T-cell (primary cell): ENCODE results near the gene FBXL15. TPM values are rescaled to one million over a fixed set of nuclear protein-coding genes. Genes with fewer than 3 reads are reported as not detected.

Source experiments
- ATAC-seq, 4 experiments: fragments of 200-7000 bp in 3 of 4; fragments of 150-1000 bp in 1 of 4; cut with Tn5 transposase; replicated peaks in 1 of 4; 1 replicate in 3 of 4; 2 replicates in 1 of 4; pipeline ENCODE4 v1.10.0; 2021; ENCODE audit warnings: moderate library complexity in 3 of 4, mild to moderate bottlenecking in 2 of 4, moderate number of reproducible peaks in 1 of 4
- CTCF ChIA-PET, 2 donors: fragments of 300-600 bp; sonication (Branson Sonifier 250); formaldehyde crosslinking; loops; one replicate each; lab custom pipeline; 2022; ENCODE audit warnings: antibody characterized with exemption in 2 of 2; lab: Charles Lee
- POLR2A ChIA-PET, 2 donors: fragments of 300-600 bp; sonication (Branson Sonifier 250); formaldehyde crosslinking; loops; one replicate each; lab custom pipeline; 2022; ENCODE audit warnings: antibody characterized with exemption in 2 of 2; lab: Charles Lee
- DNase-seq, 35 experiments: peaks; one replicate each; pipeline versions ENCODE4 v3.0.0 to v3.0.0-alpha.2; 2013 to 2023
- H3K27ac ChIP-seq: one replicate; pipeline ENCODE4 v1.5.1; 2013; ENCODE audit warnings: low read length
- H3K27me3 ChIP-seq, 2 experiments: replicated peaks in 1 of 2; 1 replicate in 1 of 2; 2 replicates in 1 of 2; pipeline versions ENCODE4 v1.6.1 to v1.7.0; 2013; ENCODE audit warnings: low read length in 1 of 2, mixed read lengths in 1 of 2; ENCODE audit not compliant: control insufficient read depth in 2 of 2, insufficient read depth in 2 of 2; ENCODE audit errors: extremely low read depth in 1 of 2
- H3K36me3 ChIP-seq, 2 donors: 1 replicate in 1 of 2; 2 replicates in 1 of 2; pipeline versions ENCODE4 v1.6.1 to v1.7.0; 2013; ENCODE audit warnings: low read length in 1 of 2; ENCODE audit not compliant: control insufficient read depth in 2 of 2, insufficient read depth in 1 of 2; ENCODE audit errors: extremely low read depth in 1 of 2
- H3K4me1 ChIP-seq, 2 experiments: 1 replicate in 1 of 2; 2 replicates in 1 of 2; pipeline versions ENCODE4 v1.6.1 to v1.7.0; 2013; ENCODE audit warnings: low read length in 2 of 2, mixed read lengths in 1 of 2; ENCODE audit not compliant: insufficient read depth in 2 of 2, control insufficient read depth in 1 of 2; ENCODE audit errors: extremely low read depth in 1 of 2
- H3K4me3 ChIP-seq, 2 donors: 1 replicate in 1 of 2; 2 replicates in 1 of 2; pipeline versions ENCODE4 v1.5.1 to v1.7.0; 2013; ENCODE audit warnings: mild to moderate bottlenecking in 2 of 2, low read length in 1 of 2, moderate library complexity in 1 of 2; ENCODE audit not compliant: control insufficient read depth in 1 of 2; ENCODE audit errors: extremely low read depth in 1 of 2
- H3K9me3 ChIP-seq: 2 replicates; pipeline ENCODE4 v1.7.0; 2013
- H3K27ac Mint-ChIP-seq, 2 donors: one replicate each; pipeline ENCODE4 v1.8.0; 2020 to 2021; ENCODE audit warnings: mild to moderate bottlenecking in 2 of 2, mixed read lengths in 2 of 2
- H3K27me3 Mint-ChIP-seq, 2 donors: one replicate each; pipeline ENCODE4 v1.8.0; 2021 to 2022; ENCODE audit warnings: mixed read lengths in 2 of 2
- H3K36me3 Mint-ChIP-seq: one replicate; pipeline ENCODE4 v1.8.0; 2021; ENCODE audit warnings: mixed read lengths
- H3K4me1 Mint-ChIP-seq, 3 donors: one replicate each; pipeline ENCODE4 v1.8.0; 2020 to 2022; ENCODE audit warnings: mixed read lengths in 3 of 3, mild to moderate bottlenecking in 1 of 3
- H3K4me3 Mint-ChIP-seq, 3 donors: one replicate each; pipeline ENCODE4 v1.8.0; 2020 to 2022; ENCODE audit warnings: mild to moderate bottlenecking in 3 of 3, mixed read lengths in 3 of 3, moderate library complexity in 3 of 3
- H3K9me3 Mint-ChIP-seq, 3 donors: one replicate each; pipeline ENCODE4 v1.8.0; 2020 to 2022; ENCODE audit warnings: mixed read lengths in 3 of 3
- WGBS: methylation state at CpG from one replicate; pipeline ENCODE4 v1.1.5; 2013; ENCODE audit warnings: missing lambda C conversion rate; ENCODE audit not compliant: insufficient coverage; 5-methylcytosine and 5-hydroxymethylcytosine counted together
- total RNA-seq, 35 experiments: library from RNA in 6 of 35; stranded (reverse) in 6 of 35; fragments of 120-200 nt in 1 of 35; gene quantifications; one replicate each; pipeline versions ENCODE4 v1.2.1 to v1.2.4 and lab custom pipeline; 2013 to 2026

The FBXL15 gene
- total RNA-seq, 5 donors from 2014 or later (not counting 1 experiment from before 2014, with no cell fraction given): 13.3 to 30.4 (median 23.7) TPM

DNA sequence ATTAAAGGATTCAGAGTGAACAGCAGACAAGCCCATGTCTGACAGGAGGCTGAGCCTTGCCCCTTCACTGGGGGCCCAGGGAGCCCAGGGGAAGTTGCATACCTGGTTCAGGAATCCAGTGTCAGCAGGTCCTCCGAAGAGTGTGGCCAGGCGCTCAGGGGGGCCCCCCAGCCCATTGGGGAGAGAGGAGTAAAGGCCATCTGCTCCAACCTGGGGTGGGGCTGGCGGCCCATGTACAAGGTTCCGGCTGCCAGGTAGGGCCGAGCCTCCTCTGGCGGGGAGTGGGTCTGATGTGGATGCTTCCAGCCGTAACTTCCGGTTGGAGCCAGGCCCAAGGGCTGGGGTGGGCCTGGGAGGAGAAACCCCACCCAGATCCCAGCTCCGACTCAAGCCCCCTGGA lies 4.4 kb upstream of the FBXL15 start:
- Histone ChIP-seq H3K27me3 (peaks cover 5 to 71% of the 10 kb centered on the region in 2 experiments), H3K36me3 (no peaks in the 10 kb centered on the region), H3K4me1 (peaks cover 20 to 33% of the 10 kb centered on the region in 2 experiments), H3K9me3 (no peaks in the 10 kb centered on the region), H3K27ac (no peak overlapping the region), H3K4me3 (no peak overlapping the region)
- peaks cover 24 to 41% (median 31%) of the 10 kb centered on the region in 3 donors for H3K4me1 Mint-ChIP-seq
- ChIA-PET POLR2A (no interaction called here), CTCF (no interaction called here)
- WGBS: 87% methylated on average over 4 of the region's 9 CpGs
- ATAC-seq (no peak), DNase-seq (no peak)
- no peak overlapping the region for H3K4me3 Mint-ChIP-seq
- no peak overlapping the region for H3K27ac Mint-ChIP-seq
- no peaks in the 10 kb centered on the region for H3K36me3 Mint-ChIP-seq
- no peaks in the 10 kb centered on the region for H3K9me3 Mint-ChIP-seq
- H3K27me3 Mint-ChIP-seq: peaks cover 22 to 48% of the 10 kb centered on the region in 2 donors

DNA sequence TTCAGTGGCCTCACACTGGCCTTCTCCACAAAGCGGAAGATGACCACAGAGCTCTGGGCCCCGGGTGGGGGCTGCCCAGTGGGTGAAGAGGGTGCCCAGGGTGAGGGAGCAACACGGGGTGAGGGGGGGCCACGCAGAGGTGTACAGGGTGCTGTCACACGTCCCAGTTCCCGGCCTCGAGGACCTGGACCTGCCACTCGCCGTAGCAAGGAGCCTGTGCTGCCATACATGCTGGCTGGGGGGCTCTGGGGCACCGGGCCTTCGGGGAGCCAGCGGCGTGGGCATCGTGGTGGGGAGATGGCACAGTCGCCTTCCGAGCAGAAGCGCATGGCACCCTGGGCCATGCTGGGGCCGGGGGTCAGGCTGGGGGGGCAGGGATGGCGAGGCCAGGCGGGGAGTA lies 3.9 kb upstream of the FBXL15 start:
- Mint-ChIP-seq H3K4me3 (no peak overlapping the region), H3K4me1 (peaks cover 20 to 37% (median 29%) of the 10 kb centered on the region in 3 donors), H3K36me3 (no peaks in the 10 kb centered on the region), H3K27me3 (peaks cover 22 to 44% of the 10 kb centered on the region in 2 donors), H3K27ac (no peak overlapping the region), H3K9me3 (no peaks in the 10 kb centered on the region)
- WGBS: 84% methylated on average over 17 of the region's 20 CpGs
- no peak for DNase-seq
- no peaks in the 10 kb centered on the region for H3K9me3 ChIP-seq
- ATAC-seq: no peak
- no peak overlapping the region for H3K4me3 ChIP-seq
- no peaks in the 10 kb centered on the region for H3K36me3 ChIP-seq
- CTCF ChIA-PET: no interaction called here
- peaks cover 20 to 32% of the 10 kb centered on the region in 2 experiments for H3K4me1 ChIP-seq
- no peak overlapping the region for H3K27ac ChIP-seq
- POLR2A ChIA-PET: no interaction called here
- H3K27me3 ChIP-seq: peaks cover 5 to 67% of the 10 kb centered on the region in 2 experiments

DNA sequence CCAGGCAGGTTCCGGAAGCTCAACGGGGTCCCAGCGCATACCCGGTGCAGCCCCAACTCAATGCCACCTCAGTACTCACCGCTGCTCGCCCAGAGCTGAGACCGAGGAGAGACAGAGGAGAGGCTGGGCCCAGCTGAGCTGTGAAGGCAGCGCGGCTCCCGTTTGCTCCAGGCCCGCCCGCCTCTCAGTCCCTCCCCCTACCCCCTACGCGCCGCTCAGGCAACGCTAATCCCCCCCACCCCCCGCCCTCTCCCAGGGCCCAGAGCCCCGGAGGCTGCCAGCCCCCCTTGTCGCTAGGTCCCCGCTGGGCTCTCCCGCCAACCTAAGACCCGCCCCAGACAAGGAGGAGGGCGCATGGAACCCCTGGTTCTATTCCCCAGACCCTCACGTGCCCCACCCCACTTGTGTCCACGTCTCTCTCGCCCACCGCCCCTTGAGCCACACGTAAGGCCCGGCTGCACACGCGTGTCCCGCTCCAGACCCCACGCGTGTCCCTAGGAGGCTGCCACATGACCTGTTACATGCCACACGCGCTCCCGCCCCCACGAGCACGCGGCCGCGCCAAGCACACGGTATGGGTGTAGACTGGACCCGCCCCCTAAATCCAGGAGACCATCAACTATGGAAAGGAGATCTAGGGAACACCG lies 1.9 kb upstream of the FBXL15 start, which contains the start of gene PSD:
PSD (minus strand) TSS at position 164 of the 647 bp plus-strand sequence. CDS start 1,747 bp downstream, outside the sequence.
- ChIA-PET CTCF (interaction anchor here in 1 of 2 donors (0.5 kb wide), 1 partner anchor 20 kb away, joined by 4 read pairs; no protein-coding TSS in a partner anchor), POLR2A (no interaction called here)
- H3K36me3 Mint-ChIP-seq: no peaks in the 10 kb centered on the region
- peaks cover 22 to 41% of the 10 kb centered on the region in 2 experiments for H3K4me1 ChIP-seq
- H3K4me3 ChIP-seq: peak within 1 kb of the TSS; percentile 63 to 84
- H3K27ac ChIP-seq: no peak within 1 kb of the TSS
- H3K36me3 ChIP-seq: peaks cover 4 to 6% of the 10 kb centered on the region in 2 donors
- no peak for DNase-seq
- 9% methylated on average over 34 of the region's 45 CpGs for WGBS
- H3K27ac Mint-ChIP-seq: peak within 1 kb of the TSS in 1 of 2 donors; percentile 49
- peaks cover 5 to 50% of the 10 kb centered on the region in 2 experiments for H3K27me3 ChIP-seq
- peak within 1 kb of the TSS; percentile 95 to 98 (median 95) for H3K4me3 Mint-ChIP-seq
- ATAC-seq: no peak
- peaks cover 25 to 40% (median 36%) of the 10 kb centered on the region in 3 donors for H3K4me1 Mint-ChIP-seq
- no peaks in the 10 kb centered on the region for H3K9me3 ChIP-seq
- H3K27me3 Mint-ChIP-seq: peaks cover 22 to 35% of the 10 kb centered on the region in 2 donors
- H3K9me3 Mint-ChIP-seq: no peaks in the 10 kb centered on the region

DNA sequence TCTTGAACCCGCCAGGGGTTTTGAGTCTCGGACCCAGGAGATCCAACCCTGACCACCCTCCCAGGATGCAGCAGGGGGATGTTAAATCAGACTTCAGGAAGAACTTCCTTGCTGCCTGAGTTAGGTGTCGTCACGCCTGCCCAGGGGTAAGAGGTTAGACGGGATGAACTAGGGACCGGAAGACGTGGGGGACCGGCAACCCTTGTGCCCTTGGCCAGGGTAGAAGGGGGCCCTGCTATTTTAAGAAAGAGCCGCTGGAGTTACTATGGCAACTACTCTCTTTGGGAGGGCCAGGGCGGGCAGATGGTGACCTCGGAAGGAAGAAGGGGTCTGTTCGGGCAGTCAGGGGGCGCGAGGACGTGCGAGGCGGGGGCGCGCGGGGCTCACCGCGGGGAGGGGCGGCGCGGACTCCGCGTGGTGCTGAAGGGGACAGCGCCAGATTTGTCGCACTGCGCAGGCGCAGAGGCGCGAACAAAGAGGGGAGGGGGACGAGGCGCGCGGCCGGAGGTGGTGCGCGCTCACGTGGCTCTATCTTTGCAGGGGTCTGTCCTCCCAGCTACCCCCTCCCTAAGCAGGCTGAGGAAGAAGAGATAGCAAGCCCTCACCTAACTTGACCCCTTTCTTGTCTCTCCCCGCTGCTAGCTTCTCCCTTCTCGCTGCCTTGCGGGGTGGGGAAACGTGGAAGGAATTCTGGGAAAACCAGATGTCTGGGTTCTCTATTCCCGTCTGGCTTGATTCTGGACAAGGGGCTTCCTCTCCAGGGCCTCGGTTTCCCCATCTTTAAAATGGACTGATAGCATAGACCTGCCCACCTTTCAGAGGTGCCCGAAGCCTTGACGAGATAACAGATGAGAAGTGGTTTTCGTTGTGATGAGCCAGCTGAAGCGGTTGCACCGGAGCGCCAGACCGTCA lies 1.1 kb upstream of the FBXL15 start:
- peaks cover 5 to 47% of the 10 kb centered on the region in 2 experiments for H3K27me3 ChIP-seq
- H3K4me3 ChIP-seq: peak overlapping the region; percentile 63 to 84
- no peaks in the 10 kb centered on the region for H3K9me3 Mint-ChIP-seq
- peaks cover 22 to 41% of the 10 kb centered on the region in 2 experiments for H3K4me1 ChIP-seq
- peak overlapping the region; percentile 95 to 98 (median 95) for H3K4me3 Mint-ChIP-seq
- ChIA-PET CTCF (interaction anchor here in 1 of 2 donors (0.9 to 1.3 kb wide), 4 partner anchors 12 to 190 kb away, joined by 3 to 4 read pairs (median 3); no protein-coding TSS in a partner anchor), POLR2A (interaction anchor here in 1 of 2 donors (1.1 kb wide), 1 partner anchor 22 kb away, joined by 3 read pairs; no protein-coding TSS in a partner anchor)
- no peak overlapping the region for H3K27ac ChIP-seq
- peak in 1 of 4 experiments; percentile 14 for ATAC-seq
- 2% methylated on average over 35 of the region's 54 CpGs for WGBS
- DNase-seq: peak in 34 of 35 experiments; percentile 41 to 82 (median 58)
- H3K9me3 ChIP-seq: no peaks in the 10 kb centered on the region
- peaks cover 8 to 12% of the 10 kb centered on the region in 2 donors for H3K36me3 ChIP-seq
- peak overlapping the region in 1 of 2 donors; percentile 49 for H3K27ac Mint-ChIP-seq
- H3K36me3 Mint-ChIP-seq: no peaks in the 10 kb centered on the region
- peaks cover 26 to 46% (median 36%) of the 10 kb centered on the region in 3 donors for H3K4me1 Mint-ChIP-seq
- H3K27me3 Mint-ChIP-seq: peaks cover 22 to 33% of the 10 kb centered on the region in 2 donors

DNA sequence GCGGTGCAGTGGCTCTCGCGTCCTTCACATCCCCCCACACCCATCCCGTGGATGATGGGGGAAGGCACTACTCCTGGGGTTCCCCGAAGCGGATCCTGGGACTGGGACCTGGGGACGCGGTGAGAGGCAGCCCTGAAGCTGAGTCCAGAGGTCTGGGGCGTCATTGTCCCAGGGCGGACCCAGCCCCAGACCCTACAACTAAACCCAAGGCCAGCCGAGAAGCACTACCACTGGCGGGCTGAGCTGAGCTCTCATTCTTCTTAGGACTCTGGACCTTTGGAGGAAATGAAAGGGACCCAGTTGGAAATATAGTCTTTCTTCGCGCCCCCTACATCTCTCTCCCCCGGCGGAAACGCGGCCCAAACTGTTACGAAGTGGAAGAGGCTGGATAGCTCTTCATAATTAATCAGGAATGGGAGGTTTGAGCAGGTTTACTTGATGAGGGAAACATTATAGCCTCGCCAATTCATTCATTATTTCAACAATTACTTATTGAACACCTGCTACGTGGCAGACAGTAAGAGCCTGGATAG lies 389 bp upstream of the FBXL15 start:
- ChIA-PET POLR2A (interaction anchor here (0.5 to 1.1 kb wide), 2 partner anchors 23 to 332 kb away, joined by 3 read pairs; no protein-coding TSS in a partner anchor), CTCF (interaction anchor here in 1 of 2 donors (0.9 to 1.3 kb wide), 4 partner anchors 13 to 191 kb away, joined by 3 to 4 read pairs (median 3); no protein-coding TSS in a partner anchor)
- peak overlapping the region; percentile 95 to 97 for H3K27ac Mint-ChIP-seq
- Histone ChIP-seq H3K27ac (peak overlapping the region; percentile 71), H3K4me3 (peak overlapping the region; percentile 63 to 84), H3K9me3 (no peaks in the 10 kb centered on the region), H3K4me1 (peaks cover 22 to 41% of the 10 kb centered on the region in 2 experiments), H3K36me3 (peaks cover 8 to 12% of the 10 kb centered on the region in 2 donors), H3K27me3 (peaks cover 5 to 40% of the 10 kb centered on the region in 2 experiments)
- DNase-seq (no peak), ATAC-seq (no peak)
- H3K36me3 Mint-ChIP-seq: no peaks in the 10 kb centered on the region
- H3K4me3 Mint-ChIP-seq: peak overlapping the region; percentile 95 to 98 (median 95)
- WGBS: 0% methylated on average over 4 of the region's 21 CpGs
- H3K27me3 Mint-ChIP-seq: peaks cover 22 to 31% of the 10 kb centered on the region in 2 donors
- peaks cover 26 to 46% (median 36%) of the 10 kb centered on the region in 3 donors for H3K4me1 Mint-ChIP-seq
- no peaks in the 10 kb centered on the region for H3K9me3 Mint-ChIP-seq
